Kidney tubule cell (primary cell): ENCODE results near the gene SAMD11.

Experiments
- DNase-seq: peaks from one replicate; pipeline ENCODE4 v3.0.0-alpha.2; 2018; ENCODE audit warnings: low spot score

SAMD11 gene

GRCh38 chr1:993379-993995, 69.8 kb downstream of the SAMD11 start:
- DNase-seq: no peak
